ENCODE data around the gene SLC22A13.
"Not testable (repeated sequence)": the region's sequence is repeated elsewhere in the genome, so short reads cannot be mapped to it uniquely, and the experiment has no call there.

Gene SLC22A13, protein sequence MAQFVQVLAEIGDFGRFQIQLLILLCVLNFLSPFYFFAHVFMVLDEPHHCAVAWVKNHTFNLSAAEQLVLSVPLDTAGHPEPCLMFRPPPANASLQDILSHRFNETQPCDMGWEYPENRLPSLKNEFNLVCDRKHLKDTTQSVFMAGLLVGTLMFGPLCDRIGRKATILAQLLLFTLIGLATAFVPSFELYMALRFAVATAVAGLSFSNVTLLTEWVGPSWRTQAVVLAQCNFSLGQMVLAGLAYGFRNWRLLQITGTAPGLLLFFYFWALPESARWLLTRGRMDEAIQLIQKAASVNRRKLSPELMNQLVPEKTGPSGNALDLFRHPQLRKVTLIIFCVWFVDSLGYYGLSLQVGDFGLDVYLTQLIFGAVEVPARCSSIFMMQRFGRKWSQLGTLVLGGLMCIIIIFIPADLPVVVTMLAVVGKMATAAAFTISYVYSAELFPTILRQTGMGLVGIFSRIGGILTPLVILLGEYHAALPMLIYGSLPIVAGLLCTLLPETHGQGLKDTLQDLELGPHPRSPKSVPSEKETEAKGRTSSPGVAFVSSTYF

GRCh38 chr3:38265604-38266307, at the start of gene SLC22A13:
TSS of gene SLC22A13 (plus strand) at chr3:38265812. CDS start at chr3:38265861, 49 bp downstream.
- no peak within 1 kb of the TSS for H3K4me3 ChIP-seq (ENCODE audit: low read depth, low read length)

DNA sequence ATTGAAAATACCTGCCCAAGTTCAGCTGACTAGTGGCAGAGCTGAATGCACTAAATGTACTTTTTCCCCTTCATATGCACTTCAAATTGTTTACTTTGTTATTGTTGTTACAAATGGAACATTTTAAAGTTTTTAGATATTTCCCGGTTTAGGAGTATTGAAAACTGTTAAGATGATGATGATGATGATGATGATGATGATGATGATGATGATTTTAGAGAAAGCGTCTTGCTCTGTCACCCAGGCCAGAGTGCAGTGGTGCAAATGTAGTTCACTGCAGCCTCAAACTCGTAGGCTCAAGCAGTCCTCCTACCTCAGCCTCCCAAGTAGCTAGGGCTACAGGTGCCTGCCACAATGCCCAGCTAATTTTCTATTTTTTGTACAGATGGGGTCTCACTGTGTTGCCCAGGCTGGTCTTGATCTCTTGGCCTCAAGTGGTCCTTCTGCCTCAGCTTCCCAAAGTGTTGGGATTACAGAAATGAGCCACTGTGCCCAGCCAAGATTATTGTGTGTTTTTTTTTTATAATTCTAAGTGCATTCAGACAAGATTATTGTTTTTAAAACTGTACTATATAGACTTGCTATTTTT, 45.9 kb upstream of the SLC22A13 start:
- H3K4me3 ChIP-seq (ENCODE audit: low read depth, low read length) = no peak overlapping the region

DNA sequence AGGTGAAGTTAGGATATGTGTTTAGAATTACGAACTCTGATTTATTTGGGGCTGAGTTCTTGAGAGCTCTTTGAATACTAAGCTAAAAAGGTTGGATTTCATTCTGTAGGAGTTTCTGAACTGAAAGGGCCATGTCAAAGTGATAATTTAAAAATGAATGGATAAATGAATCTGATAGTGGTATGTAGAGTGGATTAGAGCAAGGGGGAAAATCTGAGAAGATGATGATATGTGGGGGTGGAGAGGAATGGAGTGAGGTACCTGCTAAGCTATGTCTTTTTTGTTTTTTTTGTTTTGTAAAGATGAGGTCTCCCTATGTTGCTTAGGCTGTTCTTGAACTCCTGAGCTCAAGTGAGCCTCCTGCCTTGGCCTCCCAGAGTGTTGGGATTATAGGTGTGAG, 44.6 kb upstream of the SLC22A13 start:
- H3K4me3 ChIP-seq (ENCODE audit: low read depth, low read length) = no peak overlapping the region

DNA sequence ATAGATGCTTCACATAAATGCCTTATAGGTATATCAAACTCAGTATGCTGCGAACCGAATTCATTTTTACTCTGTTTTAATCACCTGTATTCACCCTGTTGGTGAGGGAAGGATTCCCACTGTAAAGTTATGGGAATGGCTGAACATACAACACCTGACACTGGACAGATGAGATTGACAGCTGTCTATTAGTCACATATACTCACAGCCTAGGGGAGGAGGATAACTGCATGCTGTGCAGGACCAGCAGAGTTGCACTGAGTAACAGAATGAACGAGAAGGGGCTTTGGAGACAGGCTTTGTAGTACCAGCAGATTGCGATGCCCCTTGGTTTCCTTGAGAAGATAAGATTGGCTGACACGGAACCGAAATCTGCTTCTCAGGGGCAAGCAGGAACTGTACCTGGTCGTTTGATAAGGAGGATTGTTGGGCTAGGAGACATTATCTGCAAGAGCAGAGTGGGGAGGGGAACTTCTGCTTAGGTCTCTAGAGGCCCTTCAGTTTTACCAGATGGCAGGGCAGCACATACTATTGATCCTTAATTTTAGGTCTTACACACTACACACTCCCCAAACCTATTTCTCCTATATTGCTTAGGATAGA, 43.5 kb upstream of the SLC22A13 start:
- no peak overlapping the region for H3K4me3 ChIP-seq (ENCODE audit: low read depth, low read length)

- H3K4me3 ChIP-seq (ENCODE audit: low read depth, low read length) = no peak overlapping the region
Measured at GRCh38 chr3:38224357-38224756, 41.3 kb upstream of the SLC22A13 start.

DNA sequence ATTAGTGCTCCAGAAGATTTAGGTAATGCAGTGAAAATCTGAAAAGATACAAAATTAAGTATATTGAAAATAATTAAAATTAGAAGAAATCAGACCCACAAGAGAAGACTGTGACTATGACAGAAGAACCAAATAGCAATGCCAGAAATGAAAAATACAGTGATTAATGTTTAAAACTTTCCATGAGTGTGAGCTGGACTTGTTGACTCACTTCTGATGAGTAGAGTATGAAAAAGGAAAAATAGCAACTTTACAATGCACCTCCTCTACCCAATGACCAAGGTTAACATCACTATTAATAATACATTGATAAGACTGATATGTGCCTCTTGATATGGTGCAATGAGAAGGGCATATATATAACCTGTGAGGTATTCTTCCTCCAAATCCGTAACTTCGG, 39.3 kb upstream of the SLC22A13 start:
- no peak overlapping the region for H3K4me3 ChIP-seq (ENCODE audit: low read depth, low read length)

- H3K4me3 ChIP-seq (ENCODE audit: low read depth, low read length) = no peak overlapping the region
Measured at GRCh38 chr3:38227989-38228388, 37.6 kb upstream of the SLC22A13 start.

- H3K4me3 ChIP-seq (ENCODE audit: low read depth, low read length) = no peak overlapping the region
Measured at GRCh38 chr3:38229036-38229435, 36.6 kb upstream of the SLC22A13 start.

DNA sequence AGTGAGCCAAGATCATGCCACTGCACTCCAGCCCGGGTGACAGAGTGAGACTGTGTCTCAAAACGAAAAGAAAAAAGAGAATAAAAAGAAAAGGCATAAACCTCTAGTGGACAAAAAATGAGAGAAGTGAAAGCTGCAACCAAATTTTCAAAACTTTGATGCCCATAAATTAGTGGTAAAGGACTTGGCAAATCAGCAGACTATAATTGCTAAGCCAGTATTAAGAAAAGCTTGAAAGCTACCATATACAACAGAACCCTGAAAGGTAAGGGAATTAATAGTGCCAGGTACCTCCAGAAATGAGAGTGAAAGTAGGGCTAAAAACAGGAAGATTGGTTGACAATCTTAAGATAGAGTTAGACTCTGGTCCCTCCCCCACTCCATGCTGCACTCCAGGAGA, 32.9 kb upstream of the SLC22A13 start:
- H3K4me3 ChIP-seq (ENCODE audit: low read depth, low read length) = no peak overlapping the region

DNA sequence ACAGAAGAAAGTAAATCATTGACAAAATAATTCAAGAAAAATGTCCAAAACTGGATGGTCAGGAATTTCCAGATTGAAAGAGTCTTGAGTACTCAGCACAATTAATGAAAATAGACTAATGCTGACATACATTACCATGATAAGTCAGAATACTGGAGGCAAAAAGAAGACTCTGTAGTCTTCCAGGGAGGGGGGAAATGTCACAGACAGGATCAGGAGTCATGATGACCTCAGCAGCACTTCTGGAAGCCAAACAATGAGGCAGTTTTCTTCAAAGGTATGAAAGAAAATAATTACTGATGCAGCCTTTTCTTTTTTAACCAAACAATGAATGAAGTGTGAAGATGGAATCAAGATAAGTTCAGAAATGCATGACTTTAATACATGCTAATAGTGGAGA, 30.1 kb upstream of the SLC22A13 start:
- no peak overlapping the region for H3K4me3 ChIP-seq (ENCODE audit: low read depth, low read length)

DNA sequence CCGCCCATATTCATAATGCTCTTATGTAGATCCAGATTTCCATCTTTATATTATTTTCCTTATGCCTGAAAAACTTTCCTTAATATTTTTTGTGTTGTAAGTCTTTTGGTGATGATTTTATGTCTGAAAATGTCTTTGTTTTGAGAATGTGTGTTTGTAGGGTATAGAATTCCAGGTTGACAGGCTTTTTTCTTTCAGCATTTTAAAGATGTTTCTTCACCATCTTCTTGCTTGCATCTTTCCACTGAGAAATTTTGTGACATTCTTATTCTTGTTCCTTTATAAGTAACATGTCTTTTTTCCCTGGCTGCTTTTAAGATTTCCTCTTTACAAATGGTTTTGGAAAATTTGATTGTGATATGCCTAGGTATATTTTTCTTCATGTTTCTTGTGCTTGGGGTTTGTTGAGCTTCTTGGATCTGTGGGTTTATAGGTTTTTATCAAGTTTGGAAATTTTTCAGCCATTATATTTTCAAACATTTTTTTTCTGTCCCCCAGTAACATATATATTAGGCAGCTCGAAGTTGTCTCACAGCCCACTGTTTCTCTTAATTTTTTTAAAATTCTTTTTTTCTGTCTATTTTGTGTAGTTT, 27.1 kb upstream of the SLC22A13 start:
- H3K4me3 ChIP-seq (ENCODE audit: low read depth, low read length) = no peak overlapping the region

GRCh38 chr3:38242812-38243211, 22.8 kb upstream of the SLC22A13 start:
- H3K4me3 ChIP-seq (ENCODE audit: low read depth, low read length) = not testable (repeated sequence)

DNA sequence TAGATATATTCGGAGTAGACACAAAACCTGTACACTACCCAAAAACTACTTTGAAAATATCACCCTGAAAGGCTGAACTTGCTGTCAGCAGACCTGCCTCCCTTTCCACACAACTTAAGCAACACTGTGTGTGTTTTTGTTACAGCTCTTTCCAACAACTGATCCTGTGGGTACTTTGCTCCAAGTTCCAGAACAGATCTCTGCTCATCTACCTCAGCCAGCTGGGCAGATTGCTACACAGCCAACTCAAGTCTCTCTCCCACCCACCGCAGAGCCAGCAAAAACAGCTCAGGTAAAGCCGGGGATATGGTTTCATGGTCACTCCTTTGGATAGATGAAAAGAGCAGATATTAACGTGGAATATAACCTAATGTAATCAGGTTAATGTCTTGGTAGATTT, 19.7 kb upstream of the SLC22A13 start:
- H3K4me3 ChIP-seq (ENCODE audit: low read depth, low read length) = no peak overlapping the region

- no peak overlapping the region for H3K4me3 ChIP-seq (ENCODE audit: low read depth, low read length)
Measured at GRCh38 chr3:38247366-38248035, 18.1 kb upstream of the SLC22A13 start.

- no peak overlapping the region for H3K4me3 ChIP-seq (ENCODE audit: low read depth, low read length)
Measured at GRCh38 chr3:38250198-38250597, 15.4 kb upstream of the SLC22A13 start.

DNA sequence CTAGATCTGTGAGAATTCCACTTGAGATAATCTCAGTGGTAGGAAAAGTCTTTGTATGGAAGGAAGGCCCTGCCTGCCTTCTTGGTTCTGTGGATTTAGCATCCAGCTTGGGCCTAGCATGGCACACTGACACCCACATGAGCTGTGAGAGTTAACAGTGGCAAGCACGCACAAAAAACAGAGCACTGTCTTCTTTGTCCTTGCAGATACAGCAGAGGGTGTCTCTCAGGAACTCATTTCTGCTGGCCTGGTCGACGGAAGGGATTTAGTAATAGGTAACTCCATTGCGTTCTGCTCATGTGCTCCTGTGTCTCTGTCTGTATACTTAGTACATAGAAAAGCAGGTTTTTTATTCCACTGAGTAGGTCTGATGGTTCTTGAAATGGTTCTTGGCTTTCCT, 14.4 kb upstream of the SLC22A13 start:
- H3K4me3 ChIP-seq (ENCODE audit: low read depth, low read length) = no peak overlapping the region

DNA sequence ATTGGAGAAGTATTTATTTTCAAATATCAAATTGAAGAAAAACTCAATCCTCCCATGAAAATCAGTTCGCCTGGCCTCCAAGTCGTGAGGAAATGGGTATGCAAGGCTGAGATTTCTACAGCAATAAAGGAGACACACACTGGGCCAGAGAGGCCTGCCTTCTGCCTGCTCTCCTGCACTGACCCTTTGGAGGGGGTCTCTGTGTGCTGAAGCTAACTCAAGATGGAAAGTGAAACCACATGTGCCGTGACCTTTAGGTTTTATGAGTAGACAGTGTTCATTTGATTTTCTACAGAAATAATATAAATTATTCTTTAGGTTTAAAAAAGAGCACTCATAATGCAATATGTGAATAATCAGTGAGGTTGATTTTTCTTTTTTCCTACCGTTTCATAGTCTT, 11.9 kb upstream of the SLC22A13 start:
- no peak overlapping the region for H3K4me3 ChIP-seq (ENCODE audit: low read depth, low read length)

DNA sequence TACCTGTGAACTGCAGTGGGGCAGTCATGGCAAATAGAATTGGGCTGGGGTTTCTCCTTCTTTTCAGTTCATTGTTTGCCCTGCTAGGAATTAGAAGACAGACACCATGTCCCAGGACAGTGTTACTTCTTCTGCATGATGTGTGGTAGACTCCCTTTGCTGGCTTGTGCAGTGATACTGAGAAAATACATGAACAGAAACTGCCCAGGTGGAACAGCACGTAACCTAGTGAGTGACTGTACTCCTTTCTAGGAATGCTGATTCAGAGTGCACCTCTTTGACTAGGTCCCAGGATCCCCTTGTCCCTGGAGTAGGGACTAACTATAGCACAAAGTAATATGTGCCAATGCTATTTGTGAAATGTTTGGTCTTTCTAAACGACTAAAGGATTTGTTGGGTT, 10.7 kb upstream of the SLC22A13 start:
- no peak overlapping the region for H3K4me3 ChIP-seq (ENCODE audit: low read depth, low read length)

DNA sequence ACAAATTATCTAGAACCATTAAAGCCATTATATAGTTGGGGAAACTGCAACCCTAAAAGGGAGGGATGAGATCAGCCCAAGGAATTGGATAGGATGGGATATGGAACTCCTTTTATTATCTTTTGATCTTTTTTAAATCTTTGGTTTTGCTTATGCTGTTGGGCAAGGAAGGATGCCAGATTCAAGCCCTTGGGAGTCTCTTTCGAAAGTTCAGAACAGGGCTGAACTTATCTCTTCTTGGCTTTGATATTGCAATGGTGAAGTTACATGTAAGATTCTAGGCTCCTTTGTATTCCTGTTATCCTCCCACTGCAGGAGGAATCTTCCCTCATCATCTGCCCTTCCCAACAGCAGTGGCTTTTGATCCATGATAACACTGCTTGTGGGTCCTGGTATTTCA, 10.0 kb upstream of the SLC22A13 start:
- no peak overlapping the region for H3K4me3 ChIP-seq (ENCODE audit: low read depth, low read length)

- H3K4me3 ChIP-seq (ENCODE audit: low read depth, low read length) = no peak overlapping the region
Measured at GRCh38 chr3:38257583-38257982, 8.0 kb upstream of the SLC22A13 start.
